K562 (cell line): ENCODE measurements around the gene MAP3K7. TPM values are rescaled to one million over a fixed set of nuclear protein-coding genes. Genes with fewer than 3 reads are reported as not detected.

Experiments used
- ADNP ChIP-seq: fragments of 200-800 bp; sonication (Bioruptor generic); IDR thresholded peaks from 2 replicates; pipeline ENCODE4 v1.6.1; 2016; ENCODE audit warnings: missing genetic modification characterization, missing compliant biosample characterization
- ARID4B ChIP-seq: sonication (generic); formaldehyde crosslinking; IDR thresholded peaks from 2 replicates; pipeline ENCODE4 v1.8.0; 2022; ENCODE audit warnings: mild to moderate bottlenecking, missing genetic modification reagents
- BMI1 ChIP-seq: fragments of 150-350 bp; IDR thresholded peaks from 2 replicates; pipeline ENCODE4 v1.6.1; 2014; ENCODE audit warnings: low read length
- CBX3 ChIP-seq, 2 experiments: IDR thresholded peaks; 1 replicate in 1 of 2; 2 replicates in 1 of 2; pipeline ENCODE4 v1.6.1; 2012; ENCODE audit warnings: inconsistent platforms in 2 of 2, low read length in 2 of 2, borderline replicate concordance in 1 of 2, control low read depth in 1 of 2
- CHD4 ChIP-seq: fragments of 200-600 bp; sonication (generic); IDR thresholded peaks from 3 replicates; pipeline ENCODE4 v1.6.1; 2012; ENCODE audit warnings: low read depth, mild to moderate bottlenecking, mixed read lengths, low read length, inconsistent platforms; ENCODE audit not compliant: insufficient read depth, insufficient replicate concordance, poor library complexity, severe bottlenecking
- CREB3 ChIP-seq: fragments of 450-650 bp; conservative IDR thresholded peaks from 2 replicates; pipeline ENCODE4 v1.6.1; 2016; ENCODE audit warnings: missing genetic modification characterization, low read depth, mild to moderate bottlenecking, missing compliant biosample characterization, moderate library complexity
- EGR1 ChIP-seq: fragments of 450-650 bp; conservative IDR thresholded peaks from 2 replicates; pipeline ENCODE4 v1.6.1; 2017; ENCODE audit warnings: mild to moderate bottlenecking
- ETV5 ChIP-seq: sonication (generic); formaldehyde crosslinking; IDR thresholded peaks from 2 replicates; pipeline ENCODE4 v1.4.0; 2020; ENCODE audit warnings: low read depth, mild to moderate bottlenecking, missing genetic modification reagents
- EZH2 ChIP-seq: IDR thresholded peaks from 2 replicates; pipeline ENCODE4 v1.6.1; 2012; ENCODE audit warnings: low read depth, mild to moderate bottlenecking, inconsistent platforms, low read length, borderline replicate concordance
- HDAC6 ChIP-seq: IDR thresholded peaks from 2 replicates; pipeline ENCODE4 v1.6.1; 2012; ENCODE audit warnings: low read depth, mild to moderate bottlenecking, control low read depth, inconsistent platforms, low read length, moderate library complexity
- HOMEZ ChIP-seq: fragments of 250-450 bp; sonication (Bioruptor Pico); IDR thresholded peaks from 2 replicates; pipeline ENCODE4 v1.4.0; 2020; ENCODE audit warnings: mild to moderate bottlenecking, moderate library complexity
- MBD1 ChIP-seq: fragments of 250-450 bp; sonication (Bioruptor Pico); IDR thresholded peaks from 2 replicates; pipeline ENCODE4 v1.8.0; 2022; ENCODE audit warnings: inconsistent platforms
- RBM25 ChIP-seq: fragments of 200-400 bp; formaldehyde crosslinking; IDR thresholded peaks from 2 replicates; pipeline ENCODE4 v1.6.1; 2018; ENCODE audit warnings: low read length, low read depth, moderate library complexity; ENCODE audit not compliant: severe bottlenecking
- SETDB1 ChIP-seq: IDR thresholded peaks from one replicate; pipeline ENCODE4 v1.6.1; 2012; ENCODE audit warnings: low read length, control low read depth, inconsistent platforms
- SMC3 ChIP-seq: conservative IDR thresholded peaks from 2 replicates; pipeline ENCODE4 v1.6.1; 2011; ENCODE audit warnings: low read depth, low read length, improper control_type of control experiment; ENCODE audit not compliant: insufficient read depth
- SOX6 ChIP-seq: fragments of 450-650 bp; IDR thresholded peaks from 2 replicates; pipeline ENCODE4 v1.6.1; 2014; ENCODE audit warnings: mild to moderate bottlenecking
- TARDBP ChIP-seq: fragments of 450-650 bp; IDR thresholded peaks from 2 replicates; pipeline ENCODE4 v1.6.1; 2016
- U2AF2 ChIP-seq: fragments of 200-400 bp; formaldehyde crosslinking; optimal IDR thresholded peaks from 2 replicates; pipeline ENCODE3; 2017; ENCODE audit warnings: low read depth, mild to moderate bottlenecking, low read length
- ZFX ChIP-seq: sonication (generic); formaldehyde crosslinking; IDR thresholded peaks from 2 replicates; pipeline ENCODE4 v1.8.0; 2022; ENCODE audit warnings: mild to moderate bottlenecking, missing genetic modification reagents, moderate library complexity
- ZNF197 ChIP-seq: fragments of 200-800 bp; sonication (Bioruptor generic); IDR thresholded peaks from 2 replicates; pipeline ENCODE4 v1.6.1; 2016; ENCODE audit warnings: low read depth, missing genetic modification characterization, missing compliant biosample characterization
- ZNF41 ChIP-seq: fragments of 250-450 bp; sonication (Bioruptor Pico); conservative IDR thresholded peaks from 2 replicates; pipeline ENCODE4 v1.4.0; 2020; ENCODE audit warnings: mild to moderate bottlenecking
- polyA plus RNA-seq, 8 experiments: library from polyadenylated mRNA; depleted of rRNA in 4 of 8; stranded (reverse) in 5 of 8; unstranded in 3 of 8; fragments of >200 nt; fragmentation: Nextera tagmentation in 2 of 8; fragmentation: Illumina TruSeq in 1 of 8; extraction: Ambion mirVana in 2 of 8; extraction: Trizol in 1 of 8; gene quantifications; 2 replicates each; pipeline versions ENCODE4 v1.2.1 to v1.2.3, GENCODE V29; 2011 to 2014; ENCODE audit warnings: inconsistent platforms in 1 of 8, missing spikeins in 1 of 8
- total RNA-seq, 7 experiments: library from RNA; depleted of rRNA in 6 of 7; stranded (reverse); fragments of >200 nt in 6 of 7; fragmentation: Illumina TruSeq in 2 of 7; extraction: Trizol in 2 of 7; gene quantifications; 2 replicates each; pipeline versions ENCODE4 v1.2.1 to v1.2.3, GENCODE V29; 2011 to 2021; ENCODE audit warnings: low replicate concordance in 1 of 7

MAP3K7 gene
- total and polyA plus RNA-seq, 9 of the 15 experiments (the other 6 are each of a cell fraction or from before 2014, with no cell fraction given) = 13.4 to 60.9 (median 34.8) TPM

- TF ChIP-seq ADNP (tag) = 0 out of 2 replicates have a peak, but pooled peaks have one; percentile 19
- TF ChIP-seq CBX3 (IDR thresholded peaks at IDR 0.05; ENCODE audit: borderline replicate concordance in 1 of 2, low read length in 2 of 2) = no peak
- TF ChIP-seq ETV5 (CRISPR knock-in tag) = no peak
- no peak for TF ChIP-seq HOMEZ (CRISPR knock-in tag)
- TF ChIP-seq U2AF2 = no peak
- TF ChIP-seq SMC3 = no peak
- no peak for TF ChIP-seq EZH2
- TF ChIP-seq CHD4 = no peak
- TF ChIP-seq ZNF41 (CRISPR knock-in tag) = no peak
- no peak for TF ChIP-seq CREB3 (tag)
- TF ChIP-seq RBM25 = no peak
- TF ChIP-seq ZNF197 (CRISPR knock-in tag) = no peak
- TF ChIP-seq ZFX (CRISPR knock-in tag) = no peak
- no peak for TF ChIP-seq HDAC6
- no peak for TF ChIP-seq BMI1
- no peak for TF ChIP-seq TARDBP
- no peak for TF ChIP-seq MBD1 (CRISPR knock-in tag)
- TF ChIP-seq SETDB1 = no peak
- TF ChIP-seq EGR1 = peak; percentile 36; the same call in 1 of the 2 replicates
- TF ChIP-seq SOX6 = peak; percentile 60; the same call in 1 of the 2 replicates
- no peak for TF ChIP-seq ARID4B
These were observed 122.4 kb downstream of the MAP3K7 start (continued) for GRCh38 chr6:90464507-90464906.
